ENCODE data around the gene CDC23. TPM values are rescaled to one million over a fixed set of nuclear protein-coding genes. Genes with fewer than 3 reads are reported as not detected.
"Not testable (repeated sequence)": the region's sequence is repeated elsewhere in the genome, so short reads cannot be mapped to it uniquely, and the experiment has no call there.

Gene CDC23
- total RNA-seq, 1 donor from 2014 or later: 53.3 TPM

GRCh38 chr5:138160706-138161105, 52.4 kb downstream of the CDC23 start:
- H3K4me1 Mint-ChIP-seq (ENCODE audit: low read depth): no peaks in the 10 kb centered on the region
- no peak for DNase-seq (ENCODE audit: low spot score, unreplicated experiment)
- no peaks in the 10 kb centered on the region for H3K9me3 Mint-ChIP-seq (ENCODE audit: low read depth)
- H3K4me3 Mint-ChIP-seq (ENCODE audit: low read depth): no peak overlapping the region
- no peaks in the 10 kb centered on the region for H3K27me3 Mint-ChIP-seq
- H3K27ac Mint-ChIP-seq: no peak overlapping the region
- peaks cover 59% of the 10 kb centered on the region for H3K36me3 Mint-ChIP-seq (ENCODE audit: insufficient read depth)
- TF ChIP-seq CTCF (IDR thresholded peaks at IDR 0.05; ENCODE audit: unreplicated experiment): no peak

GRCh38 chr5:138159666-138160065, 53.5 kb downstream of the CDC23 start:
- Mint-ChIP-seq H3K4me3 (ENCODE audit: low read depth) (no peak overlapping the region), H3K4me1 (ENCODE audit: low read depth) (no peaks in the 10 kb centered on the region)

GRCh38 chr5:138157626-138158025, 55.5 kb downstream of the CDC23 start:
- Mint-ChIP-seq H3K4me1 (ENCODE audit: low read depth) (no peaks in the 10 kb centered on the region), H3K27me3 (no peaks in the 10 kb centered on the region), H3K27ac (no peak overlapping the region), H3K4me3 (ENCODE audit: low read depth) (no peak overlapping the region), H3K36me3 (ENCODE audit: insufficient read depth) (peaks cover 37% of the 10 kb centered on the region), H3K9me3 (ENCODE audit: low read depth) (no peaks in the 10 kb centered on the region)
- no peak for DNase-seq (ENCODE audit: low spot score, unreplicated experiment)
- TF ChIP-seq CTCF (IDR thresholded peaks at IDR 0.05; ENCODE audit: unreplicated experiment): no peak

More at GRCh38 chr5:138159666-138160065, 53.5 kb downstream of the CDC23 start:
- Mint-ChIP-seq H3K36me3 (ENCODE audit: insufficient read depth) (peaks cover 52% of the 10 kb centered on the region), H3K27ac (no peak overlapping the region), H3K9me3 (ENCODE audit: low read depth) (no peaks in the 10 kb centered on the region), H3K27me3 (no peaks in the 10 kb centered on the region)
- no peak for TF ChIP-seq CTCF (IDR thresholded peaks at IDR 0.05; ENCODE audit: unreplicated experiment)
- no peak for DNase-seq (ENCODE audit: low spot score, unreplicated experiment)

GRCh38 chr5:138155977-138156376, 57.1 kb downstream of the CDC23 start:
- not testable (repeated sequence) for H3K27ac Mint-ChIP-seq; H3K4me3 Mint-ChIP-seq (ENCODE audit: low read depth); H3K9me3 Mint-ChIP-seq (ENCODE audit: low read depth); DNase-seq (ENCODE audit: low spot score, unreplicated experiment); H3K27me3 Mint-ChIP-seq; H3K4me1 Mint-ChIP-seq (ENCODE audit: low read depth)
- peaks cover 32% of the 10 kb centered on the region for H3K36me3 Mint-ChIP-seq (ENCODE audit: insufficient read depth)

GRCh38 chr5:138149530-138149929, 63.6 kb downstream of the CDC23 start:
- no peak for DNase-seq (ENCODE audit: low spot score, unreplicated experiment)
- Mint-ChIP-seq H3K9me3 (ENCODE audit: low read depth) (no peaks in the 10 kb centered on the region), H3K36me3 (ENCODE audit: insufficient read depth) (no peaks in the 10 kb centered on the region), H3K27ac (no peak overlapping the region), H3K4me3 (ENCODE audit: low read depth) (no peak overlapping the region), H3K27me3 (no peaks in the 10 kb centered on the region), H3K4me1 (ENCODE audit: low read depth) (no peaks in the 10 kb centered on the region)
- TF ChIP-seq CTCF (IDR thresholded peaks at IDR 0.05; ENCODE audit: unreplicated experiment): no peak

GRCh38 chr5:138148811-138149210, 64.3 kb downstream of the CDC23 start:
- no peak overlapping the region for H3K4me3 Mint-ChIP-seq (ENCODE audit: low read depth)
- no peak for DNase-seq (ENCODE audit: low spot score, unreplicated experiment)
- no peaks in the 10 kb centered on the region for H3K4me1 Mint-ChIP-seq (ENCODE audit: low read depth)
- H3K27me3 Mint-ChIP-seq: no peaks in the 10 kb centered on the region
- H3K9me3 Mint-ChIP-seq (ENCODE audit: low read depth): no peaks in the 10 kb centered on the region
- no peak for TF ChIP-seq CTCF (IDR thresholded peaks at IDR 0.05; ENCODE audit: unreplicated experiment)
- H3K27ac Mint-ChIP-seq: no peak overlapping the region
- H3K36me3 Mint-ChIP-seq (ENCODE audit: insufficient read depth): no peaks in the 10 kb centered on the region

- DNase-seq (ENCODE audit: low spot score, unreplicated experiment); H3K36me3 Mint-ChIP-seq (ENCODE audit: insufficient read depth); H3K4me1 Mint-ChIP-seq (ENCODE audit: low read depth); H3K27me3 Mint-ChIP-seq; H3K9me3 Mint-ChIP-seq (ENCODE audit: low read depth); H3K4me3 Mint-ChIP-seq (ENCODE audit: low read depth); H3K27ac Mint-ChIP-seq: not testable (repeated sequence)
These were observed 69.5 kb downstream of the CDC23 start for GRCh38 chr5:138143578-138143977.
